ENCODE results near the gene COP1.

DNA sequence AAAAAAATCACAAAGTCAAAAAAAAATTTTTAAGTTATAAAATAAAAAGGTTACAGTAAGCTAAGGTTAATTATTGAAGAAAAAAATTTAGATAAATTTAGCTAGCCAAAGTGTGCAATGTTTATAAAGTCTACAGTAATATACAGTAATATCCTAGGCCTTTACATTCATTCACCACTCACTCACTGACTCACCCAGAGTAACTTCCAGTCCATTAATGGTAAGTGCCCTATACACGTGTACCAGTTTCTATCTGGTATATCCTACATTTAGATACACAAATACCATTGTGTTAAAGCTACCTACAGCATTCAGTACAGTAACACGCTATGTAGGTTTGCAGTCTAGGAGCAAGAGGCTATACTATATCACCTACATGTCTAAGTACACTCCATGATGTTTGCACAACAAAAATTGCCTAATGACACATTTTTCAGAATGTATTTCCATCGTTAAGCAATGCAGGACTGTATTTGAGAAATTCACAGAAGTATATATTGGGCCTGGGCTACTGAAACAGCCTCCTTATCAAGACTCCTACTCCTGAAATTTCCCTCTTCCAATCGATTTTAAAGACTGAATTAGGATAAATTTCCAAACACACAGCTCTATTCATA is 155.1 kb downstream of the COP1 start:
- TF ChIP-seq CTCF (optimal IDR thresholded peaks at IDR 0.05 in 1 of 3, IDR thresholded peaks at IDR 0.05 in 1 of 3, conservative IDR thresholded peaks at IDR 0.05 in 1 of 3; ENCODE audit: extremely low read depth in 1 of 3, insufficient read depth in 2 of 3, low read length in 3 of 3): no peak
- no peak for TF ChIP-seq EZH2 (IDR thresholded peaks at IDR 0.05; ENCODE audit: low read length)
